ENCODE data around the gene CYBC1.

- no peak for TF ChIP-seq CTCF (IDR thresholded peaks at IDR 0.05 in 4 of 5, conservative IDR thresholded peaks at IDR 0.05 in 1 of 5)
- TF ChIP-seq POLR2A (IDR thresholded peaks at IDR 0.05): no peak
Measured at GRCh38 chr17:82400206-82400605, 50.3 kb downstream of the CYBC1 start.
